Activated CD8-positive, alpha-beta memory T cell treated with anti-CD3 and anti-CD28 coated beads, Interleukin-2, amount 10 ng/mL, durations not matched to agents 7 days and 5 days (primary cell): Measurements from ENCODE around the gene ATG5. TPM values are rescaled to one million over a fixed set of nuclear protein-coding genes. Genes with fewer than 3 reads are reported as not detected.

Experiments used
- total RNA-seq, 2 experiments: library from RNA; stranded (reverse); gene quantifications; one replicate each; pipeline ENCODE4 v1.2.3, GENCODE V29; 2021

ATG5 gene
- total RNA-seq, 2 experiments from 2014 or later: 42.6 to 43.0 TPM

Other genes starting within 250 kb of the ATG5 start
- 100 to 1,000 TPM in 1 of 2 experiments, 10 to 100 TPM in 1; 97.1 to 132 TPM for gene PRDM1, start 239.4 kb downstream of the ATG5 start, total RNA-seq
- 10 to 100 TPM; 44.1 to 62.7 TPM for gene CRYBG1, start 35.0 kb upstream of the ATG5 start, total RNA-seq